ENCODE data around the gene OGA. TPM values are rescaled to one million over a fixed set of nuclear protein-coding genes. Genes with fewer than 3 reads are reported as not detected.

Gene OGA
- total RNA-seq, 1 donor from 2014 or later, result 275 TPM

DNA sequence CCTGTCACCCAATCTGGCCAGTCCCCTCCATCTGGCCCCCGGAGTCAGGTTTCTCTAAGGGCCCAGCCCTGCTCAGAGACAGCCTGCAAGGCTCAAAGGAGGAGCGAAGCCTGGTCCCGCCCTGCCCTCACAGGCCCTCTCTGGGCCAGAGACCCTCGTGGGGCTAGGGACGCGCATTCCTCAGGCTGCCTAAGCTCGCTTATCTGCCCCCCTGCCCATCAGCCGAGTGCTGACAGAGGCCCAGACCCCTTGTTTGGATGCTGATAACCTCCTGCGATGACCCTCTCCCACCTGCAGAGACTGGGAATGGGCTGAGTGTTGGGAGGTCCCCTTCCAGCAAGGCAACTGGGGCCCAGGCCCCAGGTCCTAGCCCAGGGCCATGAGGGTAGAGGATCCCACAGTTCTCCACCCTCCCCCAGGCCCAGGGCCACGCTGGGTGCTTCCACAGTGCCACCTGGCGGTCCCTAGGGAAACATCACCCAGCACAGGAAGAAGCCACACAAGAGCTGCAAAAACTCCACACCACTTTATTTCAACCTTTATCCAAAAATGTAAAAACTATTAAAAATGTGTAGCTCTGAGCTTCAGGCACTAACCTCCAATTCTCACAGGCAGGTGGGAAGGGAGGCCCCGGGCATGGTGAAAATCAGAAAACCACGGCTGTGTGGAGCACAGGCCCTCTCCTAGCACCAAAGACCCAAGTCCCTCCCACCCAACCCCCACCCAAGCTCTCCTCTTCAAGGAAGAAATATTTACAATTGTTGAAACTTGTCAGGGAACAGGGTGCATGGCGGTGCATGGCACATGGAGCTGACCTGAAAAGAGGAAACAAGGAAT, 37.2 kb downstream of the OGA start:
- H3K79me2 ChIP-seq (ENCODE audit: low read depth), result peaks cover 10% of the 10 kb centered on the region
- no peak overlapping the region for H3K9ac ChIP-seq
- TF ChIP-seq, protein P1, sequence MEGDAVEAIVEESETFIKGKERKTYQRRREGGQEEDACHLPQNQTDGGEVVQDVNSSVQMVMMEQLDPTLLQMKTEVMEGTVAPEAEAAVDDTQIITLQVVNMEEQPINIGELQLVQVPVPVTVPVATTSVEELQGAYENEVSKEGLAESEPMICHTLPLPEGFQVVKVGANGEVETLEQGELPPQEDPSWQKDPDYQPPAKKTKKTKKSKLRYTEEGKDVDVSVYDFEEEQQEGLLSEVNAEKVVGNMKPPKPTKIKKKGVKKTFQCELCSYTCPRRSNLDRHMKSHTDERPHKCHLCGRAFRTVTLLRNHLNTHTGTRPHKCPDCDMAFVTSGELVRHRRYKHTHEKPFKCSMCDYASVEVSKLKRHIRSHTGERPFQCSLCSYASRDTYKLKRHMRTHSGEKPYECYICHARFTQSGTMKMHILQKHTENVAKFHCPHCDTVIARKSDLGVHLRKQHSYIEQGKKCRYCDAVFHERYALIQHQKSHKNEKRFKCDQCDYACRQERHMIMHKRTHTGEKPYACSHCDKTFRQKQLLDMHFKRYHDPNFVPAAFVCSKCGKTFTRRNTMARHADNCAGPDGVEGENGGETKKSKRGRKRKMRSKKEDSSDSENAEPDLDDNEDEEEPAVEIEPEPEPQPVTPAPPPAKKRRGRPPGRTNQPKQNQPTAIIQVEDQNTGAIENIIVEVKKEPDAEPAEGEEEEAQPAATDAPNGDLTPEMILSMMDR (IDR thresholded peaks at IDR 0.05), result peak; percentile 96
- no peak for TF ChIP-seq EZH2phosphoT487 (IDR thresholded peaks at IDR 0.05)
- peaks cover 63% of the 10 kb centered on the region for H4K20me1 ChIP-seq (ENCODE audit: low read depth)
- H3K4me2 ChIP-seq, result peak overlapping the region; percentile 57
- H3K27ac ChIP-seq, result no peak overlapping the region
- Mint-ChIP-seq H3K9me3 (no peaks in the 10 kb centered on the region), H3K4me3 (peak overlapping the region; percentile 100), H3K27me3 (ENCODE audit: insufficient read depth, low read depth) (peaks cover 24% of the 10 kb centered on the region), H3K36me3 (peaks cover 3% of the 10 kb centered on the region), H3K4me1 (peaks cover 39% of the 10 kb centered on the region), H3K27ac (no peak overlapping the region)
- H3K4me3 ChIP-seq, result no peak overlapping the region
- peaks cover 8% of the 10 kb centered on the region for H3K36me3 ChIP-seq
- no peak overlapping the region for H2AFZ ChIP-seq (replicated peaks)
- peaks cover 40% of the 10 kb centered on the region for H3K4me1 ChIP-seq
- peaks cover 43% of the 10 kb centered on the region for H3K27me3 ChIP-seq
- peaks cover 74% of the 10 kb centered on the region for H3F3A ChIP-seq (ENCODE audit: low read depth)
- DNase-seq (ENCODE audit: low spot score), result peak; percentile 86
- H3K9me3 ChIP-seq (ENCODE audit: low read depth), result no peaks in the 10 kb centered on the region

DNA sequence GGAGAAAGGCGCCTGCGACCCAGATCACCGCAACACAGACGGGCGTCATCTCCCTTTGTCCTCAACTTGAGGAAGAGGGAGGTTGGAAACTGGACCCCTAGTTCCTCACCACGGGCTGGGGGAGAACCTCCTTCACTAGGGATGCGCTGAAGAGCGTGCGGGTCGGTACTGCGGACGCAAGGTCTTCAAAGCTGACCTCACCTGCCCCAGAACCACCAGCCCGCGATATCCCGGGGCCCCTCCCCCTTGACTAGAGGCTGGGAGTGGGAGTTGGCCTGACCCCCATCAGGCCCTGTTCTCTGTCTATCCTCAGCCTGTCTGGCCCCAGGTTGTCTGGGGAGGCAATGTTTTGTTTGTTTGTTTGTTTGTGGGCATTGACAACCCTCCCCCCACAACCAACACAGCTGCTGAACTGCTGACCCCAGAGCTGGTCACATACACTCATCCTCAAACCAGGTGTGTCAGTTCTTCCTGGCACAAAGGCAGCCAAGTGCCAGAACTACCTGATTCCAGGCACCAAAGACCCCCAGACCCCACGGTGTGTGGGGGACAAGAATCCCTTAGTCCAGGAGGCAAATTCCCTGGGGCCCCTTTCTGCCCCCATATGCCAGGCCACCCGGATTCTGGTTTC, 37.9 kb downstream of the OGA start:
- peak overlapping the region; percentile 98 for H3K4me2 ChIP-seq
- peaks cover 56% of the 10 kb centered on the region for H4K20me1 ChIP-seq (ENCODE audit: low read depth)
- peak overlapping the region; percentile 57 for H3K4me3 ChIP-seq
- H3K27me3 ChIP-seq, result peaks cover 51% of the 10 kb centered on the region
- Mint-ChIP-seq H3K4me1 (peaks cover 39% of the 10 kb centered on the region), H3K9me3 (no peaks in the 10 kb centered on the region), H3K36me3 (no peaks in the 10 kb centered on the region), H3K27me3 (ENCODE audit: insufficient read depth, low read depth) (peaks cover 26% of the 10 kb centered on the region), H3K27ac (no peak overlapping the region), H3K4me3 (peak overlapping the region; percentile 57)
- no peak overlapping the region for H2AFZ ChIP-seq (replicated peaks)
- no peak for TF ChIP-seq EZH2phosphoT487 (IDR thresholded peaks at IDR 0.05)
- TF ChIP-seq, protein P1 (IDR thresholded peaks at IDR 0.05), result no peak
- TF ChIP-seq EZH2 (IDR thresholded peaks at IDR 0.05), result no peak
- peak; percentile 27 for DNase-seq (ENCODE audit: low spot score)
- H3K79me2 ChIP-seq (ENCODE audit: low read depth), result peaks cover 6% of the 10 kb centered on the region
- H3K27ac ChIP-seq, result no peak overlapping the region
- peaks cover 69% of the 10 kb centered on the region for H3F3A ChIP-seq (ENCODE audit: low read depth)
- peaks cover 42% of the 10 kb centered on the region for H3K4me1 ChIP-seq
- H3K9ac ChIP-seq, result no peak overlapping the region
- peaks cover 3% of the 10 kb centered on the region for H3K36me3 ChIP-seq
- no peaks in the 10 kb centered on the region for H3K9me3 ChIP-seq (ENCODE audit: low read depth)

DNA sequence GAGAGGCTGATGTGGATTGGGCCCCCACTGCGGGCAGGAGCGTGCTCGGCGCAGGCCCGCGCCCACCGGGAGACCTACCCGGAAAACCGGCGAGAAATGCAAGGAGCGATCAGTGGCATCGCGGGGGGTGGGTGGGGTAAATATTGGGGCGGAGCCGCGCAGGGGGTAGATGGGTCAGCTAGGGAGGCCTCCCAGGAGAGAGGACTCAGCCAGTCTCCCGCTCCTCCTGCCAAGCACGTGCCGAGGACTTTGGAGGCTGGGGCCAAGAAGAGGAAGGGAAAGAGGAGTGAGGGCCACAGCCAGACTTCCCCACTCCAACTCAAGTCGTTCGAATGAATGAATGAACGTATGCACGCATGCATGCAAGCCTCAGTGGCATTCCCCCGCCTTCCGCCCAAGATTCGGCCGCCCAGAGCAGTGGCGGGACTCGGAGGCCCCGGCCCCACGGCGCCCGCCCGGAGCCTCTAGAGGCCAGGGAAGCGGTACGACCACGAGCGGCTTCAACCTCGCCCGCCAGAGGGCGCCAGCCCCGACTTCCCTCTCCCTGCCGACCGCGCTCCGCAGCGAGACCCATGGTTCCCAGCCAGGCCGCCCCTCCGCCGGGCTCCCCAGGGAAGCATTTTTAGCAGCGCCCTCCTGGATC, 38.6 kb downstream of the OGA start:
- no peaks in the 10 kb centered on the region for H3K9me3 ChIP-seq (ENCODE audit: low read depth)
- H3K36me3 ChIP-seq, result no peaks in the 10 kb centered on the region
- peaks cover 57% of the 10 kb centered on the region for H3K27me3 ChIP-seq
- H4K20me1 ChIP-seq (ENCODE audit: low read depth), result peaks cover 53% of the 10 kb centered on the region
- peaks cover 6% of the 10 kb centered on the region for H3K79me2 ChIP-seq (ENCODE audit: low read depth)
- H2AFZ ChIP-seq (replicated peaks), result peak overlapping the region; percentile 39
- peak overlapping the region; percentile 98 for H3K4me2 ChIP-seq
- H3K4me3 ChIP-seq, result peak overlapping the region; percentile 57
- DNase-seq (ENCODE audit: low spot score), result peak; percentile 91
- H3F3A ChIP-seq (ENCODE audit: low read depth), result peaks cover 69% of the 10 kb centered on the region
- Mint-ChIP-seq H3K9me3 (no peaks in the 10 kb centered on the region), H3K4me3 (peak overlapping the region; percentile 87), H3K27me3 (ENCODE audit: insufficient read depth, low read depth) (peaks cover 32% of the 10 kb centered on the region), H3K36me3 (no peaks in the 10 kb centered on the region), H3K27ac (no peak overlapping the region), H3K4me1 (peaks cover 41% of the 10 kb centered on the region)
- no peak overlapping the region for H3K9ac ChIP-seq
- TF ChIP-seq, protein P1 (IDR thresholded peaks at IDR 0.05), result peak; percentile 78
- no peak for TF ChIP-seq EZH2phosphoT487 (IDR thresholded peaks at IDR 0.05)
- no peak overlapping the region for H3K27ac ChIP-seq
- peaks cover 47% of the 10 kb centered on the region for H3K4me1 ChIP-seq

Measured in neural progenitor cell (in vitro differentiated cells).